IMR-90 (cell line): Measurements from ENCODE around the gene GRIA4. TPM values are rescaled to one million over a fixed set of nuclear protein-coding genes. Genes with fewer than 3 reads are reported as not detected.

Experiments
- ATAC-seq: fragments of 200-7000 bp; cut with Tn5 transposase; 2 replicates; pipeline ENCODE4 v1.9.1; 2020; ENCODE audit warnings: low read depth, mild to moderate bottlenecking, moderate library complexity
- BruUV-seq: library from RNA; stranded (reverse); fragments of 400-500 nt; replicated peaks from 2 replicates; lab custom pipeline; 2021; lab: Mats Ljungman, UMichigan
- CTCF ChIA-PET: fragments of 300-600 bp; formaldehyde crosslinking; extraction: SDS; loops from one replicate; lab custom pipeline; 2021; ENCODE audit warnings: antibody characterized with exemption; lab: Yijun Ruan, JAX
- POLR2A ChIA-PET: fragments of 300-600 bp; sonication (Branson Sonifier 250); formaldehyde crosslinking; loops from one replicate; lab custom pipeline; 2022; ENCODE audit warnings: antibody characterized with exemption; ENCODE audit not compliant: unreplicated experiment; lab: Charles Lee
- DNase-seq: peaks from one replicate; pipeline ENCODE4 v3.0.0; 2013
- H2AFZ ChIP-seq: replicated peaks from 2 replicates; pipeline ENCODE3; 2013; ENCODE audit warnings: low read length, mild to moderate bottlenecking; ENCODE audit not compliant: poor library complexity
- H2AK5ac ChIP-seq: 2 replicates; pipeline ENCODE4 v1.6.1; 2013; ENCODE audit warnings: low read depth, low read length, inconsistent platforms
- H2AK9ac ChIP-seq: replicated peaks from 2 replicates; pipeline ENCODE3; 2013; ENCODE audit warnings: mild to moderate bottlenecking, low read depth, low read length, moderate library complexity; ENCODE audit not compliant: poor library complexity
- H2BK120ac ChIP-seq: 2 replicates; pipeline ENCODE4 v1.6.1; 2013; ENCODE audit warnings: low read depth, low read length, inconsistent platforms
- H2BK15ac ChIP-seq: 3 replicates; pipeline ENCODE4 v1.6.1; 2013; ENCODE audit warnings: low read depth, low read length, inconsistent platforms
- H2BK20ac ChIP-seq: 2 replicates; pipeline ENCODE4 v1.6.1; 2013; ENCODE audit warnings: low read depth, mild to moderate bottlenecking, inconsistent platforms, low read length, moderate library complexity
- H2BK5ac ChIP-seq: 2 replicates; pipeline ENCODE4 v1.6.1; 2013; ENCODE audit warnings: mild to moderate bottlenecking, low read depth, low read length, inconsistent platforms; ENCODE audit not compliant: poor library complexity, severe bottlenecking
- H3K14ac ChIP-seq: replicated peaks from 2 replicates; pipeline ENCODE4 v1.6.1; 2013; ENCODE audit warnings: low read depth, low read length, inconsistent platforms
- H3K18ac ChIP-seq: 2 replicates; pipeline ENCODE4 v1.6.1; 2013; ENCODE audit warnings: low read depth, low read length, control low read depth
- H3K23ac ChIP-seq: 2 replicates; pipeline ENCODE4 v1.6.1; 2013; ENCODE audit warnings: low read depth, low read length, inconsistent platforms
- H3K27ac ChIP-seq: 2 replicates; pipeline ENCODE4 v1.5.1; 2013; ENCODE audit warnings: mild to moderate bottlenecking, control low read depth, low read length; ENCODE audit not compliant: insufficient read depth
- H3K27me3 ChIP-seq: 2 replicates; pipeline ENCODE4 v1.6.1; 2013; ENCODE audit warnings: low read length; ENCODE audit not compliant: control insufficient read depth, insufficient read depth
- H3K36me3 ChIP-seq: 2 replicates; pipeline ENCODE4 v1.6.1; 2013; ENCODE audit warnings: low read length, mixed read lengths; ENCODE audit not compliant: control insufficient read depth, insufficient read depth
- H3K4ac ChIP-seq: 2 replicates; pipeline ENCODE4 v1.6.1; 2013; ENCODE audit warnings: low read depth, low read length, inconsistent platforms
- H3K4me1 ChIP-seq: 2 replicates; pipeline ENCODE4 v1.6.1; 2013; ENCODE audit warnings: low read length, mixed read lengths; ENCODE audit not compliant: control insufficient read depth, insufficient read depth
- H3K4me2 ChIP-seq: 2 replicates; pipeline ENCODE4 v1.6.1; 2013; ENCODE audit warnings: low read depth, mild to moderate bottlenecking, control low read depth, low read length, moderate library complexity
- H3K4me3 ChIP-seq: 2 replicates; pipeline ENCODE4 v1.5.1; 2013; ENCODE audit warnings: low read depth, mild to moderate bottlenecking, control low read depth, low read length, moderate library complexity; ENCODE audit not compliant: insufficient read depth
- H3K56ac ChIP-seq: 2 replicates; pipeline ENCODE4 v1.6.1; 2013; ENCODE audit warnings: low read length, inconsistent platforms; ENCODE audit not compliant: insufficient read depth; ENCODE audit errors: extremely low read depth
- H3K79me1 ChIP-seq, 2 experiments: 2 replicates each; pipeline ENCODE4 v1.6.1; 2013; ENCODE audit warnings: low read length in 2 of 2, inconsistent platforms in 1 of 2, low read depth in 1 of 2
- H3K9ac ChIP-seq: 2 replicates; pipeline ENCODE4 v1.6.1; 2013; ENCODE audit warnings: low read depth, low read length, control low read depth
- H3K9me1 ChIP-seq: 2 replicates; pipeline ENCODE4 v1.6.1; 2013; ENCODE audit warnings: low read length, inconsistent platforms; ENCODE audit not compliant: insufficient read depth
- H3K9me3 ChIP-seq: 2 replicates; pipeline ENCODE4 v1.6.1; 2013; ENCODE audit warnings: low read length; ENCODE audit not compliant: control insufficient read depth, insufficient read depth
- H4K20me1 ChIP-seq: 2 replicates; pipeline ENCODE4 v1.6.1; 2013; ENCODE audit warnings: low read length, inconsistent platforms; ENCODE audit not compliant: insufficient read depth
- H4K5ac ChIP-seq: 2 replicates; pipeline ENCODE4 v1.6.1; 2013; ENCODE audit warnings: mild to moderate bottlenecking, low read depth, low read length, control low read depth
- H4K8ac ChIP-seq, 2 experiments: 2 replicates each; pipeline ENCODE4 v1.6.1; 2013; ENCODE audit warnings: low read depth in 2 of 2, low read length in 2 of 2, control low read depth in 1 of 2, inconsistent platforms in 1 of 2
- H4K91ac ChIP-seq: 2 replicates; pipeline ENCODE4 v1.6.1; 2013; ENCODE audit warnings: low read depth, low read length, inconsistent platforms; ENCODE audit not compliant: insufficient read depth
- BHLHE40 ChIP-seq: fragments of 150-350 bp; IDR thresholded peaks from 2 replicates; pipeline ENCODE4 v1.6.1; 2016; ENCODE audit warnings: mild to moderate bottlenecking, low read depth, low read length
- CEBPB ChIP-seq: IDR thresholded peaks from 2 replicates; pipeline ENCODE4 v1.6.1; 2012; ENCODE audit warnings: low read depth, low read length, improper control_type of control experiment
- CHD1 ChIP-seq: IDR thresholded peaks from 2 replicates; pipeline ENCODE4 v1.6.1; 2012; ENCODE audit warnings: low read depth, low read length, improper control_type of control experiment
- CTCF ChIP-seq: conservative IDR thresholded peaks from 2 replicates; pipeline ENCODE4 v1.5.1; 2012; ENCODE audit warnings: mild to moderate bottlenecking, low read depth, low read length, improper control_type of control experiment
- ELK1 ChIP-seq: fragments of 150-350 bp; IDR thresholded peaks from 2 replicates; pipeline ENCODE4 v1.6.1; 2016; ENCODE audit warnings: low read depth, mild to moderate bottlenecking, low read length, moderate library complexity, borderline replicate concordance
- FOS ChIP-seq: fragments of 150-350 bp; IDR thresholded peaks from 2 replicates; pipeline ENCODE4 v1.6.1; 2016; ENCODE audit warnings: low read depth, low read length
- MAFK ChIP-seq: IDR thresholded peaks from 2 replicates; pipeline ENCODE4 v1.6.1; 2012; ENCODE audit warnings: low read depth, low read length, improper control_type of control experiment
- MAZ ChIP-seq: IDR thresholded peaks from 2 replicates; pipeline ENCODE4 v1.6.1; 2012; ENCODE audit warnings: low read depth, mild to moderate bottlenecking, low read length, improper control_type of control experiment, moderate library complexity, borderline replicate concordance
- MXI1 ChIP-seq: IDR thresholded peaks from 2 replicates; pipeline ENCODE4 v1.6.1; 2012; ENCODE audit warnings: low read depth, mild to moderate bottlenecking, low read length, moderate library complexity, borderline replicate concordance
- NFE2L2 ChIP-seq: fragments of 150-350 bp; IDR thresholded peaks from 2 replicates; pipeline ENCODE4 v1.6.1; 2016; ENCODE audit warnings: low read depth, mild to moderate bottlenecking, low read length
- POLR2A ChIP-seq: IDR thresholded peaks from 2 replicates; pipeline ENCODE4 v1.6.1; 2012; ENCODE audit warnings: mild to moderate bottlenecking, low read depth, low read length
- RAD21 ChIP-seq: IDR thresholded peaks from 2 replicates; pipeline ENCODE4 v1.6.1; 2012; ENCODE audit warnings: low read length, improper control_type of control experiment
- RCOR1 ChIP-seq: IDR thresholded peaks from 2 replicates; pipeline ENCODE4 v1.6.1; 2012; ENCODE audit warnings: mild to moderate bottlenecking, low read length, improper control_type of control experiment; ENCODE audit not compliant: insufficient replicate concordance
- RFX5 ChIP-seq: IDR thresholded peaks from 2 replicates; pipeline ENCODE4 v1.8.0; 2012; ENCODE audit warnings: low read depth, mild to moderate bottlenecking, low read length, moderate library complexity
- SMC3 ChIP-seq: fragments of 150-350 bp; IDR thresholded peaks from 2 replicates; pipeline ENCODE4 v1.6.1; 2016; ENCODE audit warnings: low read depth, mild to moderate bottlenecking, antibody characterized with exemption, low read length, moderate library complexity
- WGBS, 2 experiments: methylation state at CpG; one replicate each; pipeline versions ENCODE4 v1.1.5 to v1.1.7; 2013; ENCODE audit warnings: missing lambda C conversion rate in 2 of 2; ENCODE audit not compliant: insufficient read length in 1 of 2; ENCODE audit errors: extremely low coverage in 2 of 2; 5-methylcytosine and 5-hydroxymethylcytosine counted together
- dilution Hi-C: fragments of 300-500 bp; cut with HindIII; formaldehyde crosslinking; loops from one replicate; pipeline ENCODE4 v1.14.3; 2018; ENCODE audit warnings: low sequenced_read_pairs; ENCODE audit not compliant: unreplicated experiment
- in situ Hi-C: fragments of 300-500 bp; cut with MboI; formaldehyde crosslinking; loops from 3 replicates; pipeline ENCODE4 v1.14.3; 2019; ENCODE audit warnings: low sequenced_read_pairs, inconsistent platforms, mixed read lengths
- intact Hi-C: fragments of 100-400 bp; cut with micrococcal nuclease; formaldehyde crosslinking; loops from 2 replicates; pipeline ENCODE4 v1.10.0; 2022
- polyA plus RNA-seq, 3 experiments: library from polyadenylated mRNA; depleted of rRNA; stranded (reverse); fragments of >200 nt; gene quantifications; 2 replicates each; pipeline ENCODE4 v1.2.3, GENCODE V29; 2012; ENCODE audit warnings: low replicate concordance in 1 of 3
- total RNA-seq: library from RNA; depleted of rRNA; stranded (reverse); fragments of >200 nt; gene quantifications from 2 replicates; pipeline ENCODE4 v1.2.3, GENCODE V29; 2012
- TF ChIP-seq, protein P1 (sequence below): fragments of 150-350 bp; IDR thresholded peaks from 2 replicates; pipeline ENCODE4 v1.6.1; 2017; ENCODE audit warnings: mild to moderate bottlenecking, antibody characterized with exemption, low read length, low read depth

Gene GRIA4
- total and polyA plus RNA-seq, 2 of the 4 experiments (the other 2 are of a cell fraction): 0.36 to 1.0 TPM

DNA sequence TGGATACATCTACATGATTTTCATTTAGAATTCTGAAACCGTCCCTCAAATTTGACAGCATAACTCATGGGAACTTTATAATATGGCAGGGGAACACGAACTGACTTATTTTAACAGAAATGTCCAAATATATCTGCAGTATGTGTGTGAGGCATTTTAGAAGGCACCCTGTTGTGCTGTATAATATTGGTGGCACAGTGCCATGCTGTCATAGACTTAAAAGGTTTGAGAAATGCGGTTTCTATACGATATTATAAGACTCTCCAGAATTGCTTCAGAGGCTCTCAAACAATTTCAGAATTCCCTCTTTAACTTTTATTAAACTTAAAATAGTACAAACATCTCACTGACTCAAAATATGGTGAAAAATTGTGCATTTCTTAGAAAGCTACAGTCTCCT, 230.5 kb downstream of the GRIA4 start:
- no peak for TF ChIP-seq BHLHE40
- TF ChIP-seq NFE2L2: no peak
- no peak for TF ChIP-seq FOS
- no peak for TF ChIP-seq RAD21
- no peak for TF ChIP-seq CHD1
- TF ChIP-seq, protein P1, sequence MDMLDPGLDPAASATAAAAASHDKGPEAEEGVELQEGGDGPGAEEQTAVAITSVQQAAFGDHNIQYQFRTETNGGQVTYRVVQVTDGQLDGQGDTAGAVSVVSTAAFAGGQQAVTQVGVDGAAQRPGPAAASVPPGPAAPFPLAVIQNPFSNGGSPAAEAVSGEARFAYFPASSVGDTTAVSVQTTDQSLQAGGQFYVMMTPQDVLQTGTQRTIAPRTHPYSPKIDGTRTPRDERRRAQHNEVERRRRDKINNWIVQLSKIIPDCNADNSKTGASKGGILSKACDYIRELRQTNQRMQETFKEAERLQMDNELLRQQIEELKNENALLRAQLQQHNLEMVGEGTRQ: no peak
- TF ChIP-seq MAFK: no peak
- no peak for TF ChIP-seq ELK1
- TF ChIP-seq RFX5: no peak
- no peak for TF ChIP-seq MAZ
- no peak for TF ChIP-seq CTCF
- TF ChIP-seq POLR2A: no peak
- TF ChIP-seq SMC3: no peak
- TF ChIP-seq MXI1: no peak
- TF ChIP-seq CEBPB: no peak
- TF ChIP-seq RCOR1: no peak
- ChIA-PET CTCF (no interaction called here), POLR2A (no interaction called here)
- Histone ChIP-seq H2BK20ac (no peak overlapping the region), H3K14ac (no peak overlapping the region), H2BK120ac (no peak overlapping the region), H3K4ac (no peak overlapping the region), H3K9me3 (peaks cover 2% of the 10 kb centered on the region; the same call in 1 of the 2 replicates), H3K79me1 (no peaks in the 10 kb centered on the region), H3K56ac (no peak overlapping the region), H3K18ac (no peak overlapping the region), H3K4me2 (no peak overlapping the region), H3K27ac (no peak overlapping the region), H2AK5ac (no peak overlapping the region), H3K23ac (no peak overlapping the region), H2BK5ac (no peak overlapping the region), H2AK9ac (no peak overlapping the region), H3K36me3 (no peaks in the 10 kb centered on the region), H4K5ac (no peak overlapping the region), H2AFZ (no peak overlapping the region), H3K9ac (no peak overlapping the region), H3K4me3 (no peak overlapping the region), H2BK15ac (no peak overlapping the region), H3K27me3 (no peaks in the 10 kb centered on the region), H4K91ac (no peak overlapping the region), H3K9me1 (peaks cover 4% of the 10 kb centered on the region; the same call in 1 of the 2 replicates), H4K8ac (no peak overlapping the region), H3K4me1 (peaks cover 2% of the 10 kb centered on the region; the same call in 1 of the 2 replicates), H4K20me1 (no peaks in the 10 kb centered on the region)
- intact Hi-C loops (no loop called here), in situ Hi-C loops (no loop called here), dilution Hi-C loops (no loop called here)
- BruUV-seq: no TSS peak
- no CpG with 5 or more reads among the region's 4 CpGs for WGBS, 2 experiments
- ATAC-seq (no peak), DNase-seq (no peak)
